SJSA1 (cell line): Measurements from ENCODE around the gene MAP3K12. TPM values are rescaled to one million over a fixed set of nuclear protein-coding genes. Genes with fewer than 3 reads are reported as not detected.
A peak's percentile ranks its signal among the peaks of the same experiment; 100 is the strongest.
"Not testable (repeated sequence)": the region's sequence is repeated elsewhere in the genome, so short reads cannot be mapped to it uniquely, and the experiment has no call there.

Source experiments
- DNase-seq, 2 experiments: peaks; one replicate each; pipeline ENCODE4 v3.0.0-alpha.2; 2015 to 2020; ENCODE audit warnings: low spot score in 2 of 2, low read depth in 1 of 2
- H3K27ac ChIP-seq: fragments of 250-450 bp; sonication (Bioruptor Pico); 2 replicates; pipeline ENCODE4 v1.5.1; 2020; ENCODE audit warnings: mild to moderate bottlenecking, moderate library complexity
- H3K27me3 ChIP-seq: fragments of 250-450 bp; sonication (Bioruptor Pico); replicated peaks from 2 replicates; pipeline ENCODE4 v1.5.1; 2020; ENCODE audit warnings: mild to moderate bottlenecking, moderate library complexity
- H3K36me3 ChIP-seq: fragments of 250-450 bp; sonication (Bioruptor Pico); 2 replicates; pipeline ENCODE4 v1.5.1; 2020; ENCODE audit warnings: mild to moderate bottlenecking
- H3K4me1 ChIP-seq: fragments of 250-450 bp; sonication (Bioruptor Pico); replicated peaks from 2 replicates; pipeline ENCODE4 v1.6.1; 2021; ENCODE audit warnings: mild to moderate bottlenecking
- H3K4me3 ChIP-seq: fragments of 250-450 bp; sonication (Bioruptor Pico); 2 replicates; pipeline ENCODE4 v1.5.1; 2020; ENCODE audit warnings: mild to moderate bottlenecking
- H3K9me3 ChIP-seq: fragments of 250-450 bp; sonication (Bioruptor Pico); replicated peaks from 2 replicates; pipeline ENCODE4 v1.5.1; 2020; ENCODE audit warnings: mild to moderate bottlenecking
- total RNA-seq: library from RNA; depleted of rRNA; stranded (reverse); fragments of >200 nt; shearing (Covaris generic); gene quantifications from 2 replicates; pipeline ENCODE4 v1.2.3, GENCODE V29; 2014; rRNA removed

MAP3K12 gene
- total RNA-seq, 1 experiment from 2014 or later: 6.7 TPM

GRCh38 chr12:53443955-53444354 is 55.3 kb downstream of the MAP3K12 start:
- Histone ChIP-seq H3K27me3 (no peaks in the 10 kb centered on the region), H3K4me3 (no peak overlapping the region), H3K36me3 (peaks cover 37% of the 10 kb centered on the region), H3K27ac (no peak overlapping the region), H3K9me3 (no peaks in the 10 kb centered on the region), H3K4me1 (peaks cover 9% of the 10 kb centered on the region)
- no peak for DNase-seq

DNA sequence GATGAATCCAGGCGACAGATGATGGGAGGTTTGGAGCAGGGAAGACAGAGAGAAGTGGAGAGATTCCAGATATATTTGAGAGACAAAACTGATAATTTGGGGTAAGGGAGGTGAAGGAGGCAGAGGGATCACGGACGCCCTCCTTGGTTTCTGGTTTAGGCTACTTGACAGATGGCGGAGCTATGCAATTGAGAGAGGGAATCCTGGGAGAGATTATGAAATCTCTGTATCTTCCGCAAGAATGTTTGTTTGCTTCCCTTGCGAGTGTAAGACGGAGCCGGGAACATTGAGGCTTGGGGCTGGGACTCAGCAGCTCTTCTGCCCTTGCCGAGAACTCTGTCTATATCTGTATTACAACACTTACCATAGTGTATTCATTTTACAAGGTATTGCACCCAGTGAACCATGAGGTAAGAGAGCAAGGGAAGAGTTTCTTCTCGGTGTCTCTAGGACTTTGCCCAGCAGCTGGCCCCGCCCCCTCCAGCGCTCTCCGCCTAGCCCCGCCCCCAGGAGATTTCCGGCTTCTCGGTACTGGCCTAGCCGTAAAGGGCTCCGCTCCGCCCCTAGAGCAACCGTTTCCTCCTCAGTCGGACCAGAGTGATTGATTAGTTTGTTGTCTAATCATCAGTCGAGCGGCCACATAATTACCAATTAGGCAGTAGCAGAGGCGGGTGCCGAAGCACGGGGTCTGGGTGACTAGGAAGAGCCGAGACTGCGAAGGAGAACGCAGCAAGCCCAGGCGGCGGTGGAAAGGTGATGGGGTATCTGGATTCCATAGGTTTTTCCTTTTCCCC is 58.0 kb downstream of the MAP3K12 start, which contains the start of gene PRR13:
Gene PRR13 (plus strand): TSS at position 695 of the 794 bp plus-strand sequence. CDS start 981 bp downstream, outside the sequence.
- H3K27ac ChIP-seq: peak within 1 kb of the TSS; percentile 75
- peak within 1 kb of the TSS; percentile 50 for H3K4me3 ChIP-seq
- no peaks in the 10 kb centered on the region for H3K9me3 ChIP-seq
- peaks cover 25% of the 10 kb centered on the region for H3K36me3 ChIP-seq
- no peaks in the 10 kb centered on the region for H3K27me3 ChIP-seq
- H3K4me1 ChIP-seq: peaks cover 9% of the 10 kb centered on the region
- peak; percentile 95 to 99 for DNase-seq

- H3K27ac ChIP-seq, H3K4me1 ChIP-seq, H3K9me3 ChIP-seq, H3K27me3 ChIP-seq, DNase-seq, H3K4me3 ChIP-seq: not testable (repeated sequence)
- peaks cover 14% of the 10 kb centered on the region for H3K36me3 ChIP-seq
These were observed 59.7 kb downstream of the MAP3K12 start for GRCh38 chr12:53439582-53439981.

- not testable (repeated sequence) for H3K27ac ChIP-seq, H3K27me3 ChIP-seq, H3K36me3 ChIP-seq, H3K4me1 ChIP-seq, H3K4me3 ChIP-seq, DNase-seq, H3K9me3 ChIP-seq
These were observed 63.9 kb downstream of the MAP3K12 start for GRCh38 chr12:53435326-53435725.

DNA sequence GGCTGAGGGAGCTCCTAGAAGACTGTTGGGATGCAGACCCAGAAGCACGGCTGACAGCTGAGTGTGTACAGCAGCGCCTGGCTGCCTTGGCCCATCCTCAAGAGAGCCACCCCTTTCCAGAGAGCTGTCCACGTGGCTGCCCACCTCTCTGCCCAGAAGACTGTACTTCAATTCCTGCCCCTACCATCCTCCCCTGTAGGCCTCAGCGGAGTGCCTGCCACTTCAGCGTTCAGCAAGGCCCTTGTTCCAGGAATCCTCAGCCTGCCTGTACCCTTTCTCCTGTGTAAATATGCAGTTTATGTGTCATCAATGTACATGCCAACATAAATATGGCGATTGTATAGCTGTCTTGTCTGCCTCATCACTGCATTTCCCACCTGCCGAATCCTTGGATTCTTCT is 68.1 kb downstream of the MAP3K12 start:
- Histone ChIP-seq H3K36me3 (no peaks in the 10 kb centered on the region), H3K4me3 (no peak overlapping the region), H3K27me3 (no peaks in the 10 kb centered on the region), H3K4me1 (peaks cover 11% of the 10 kb centered on the region), H3K9me3 (no peaks in the 10 kb centered on the region), H3K27ac (no peak overlapping the region)
- no peak for DNase-seq

DNA sequence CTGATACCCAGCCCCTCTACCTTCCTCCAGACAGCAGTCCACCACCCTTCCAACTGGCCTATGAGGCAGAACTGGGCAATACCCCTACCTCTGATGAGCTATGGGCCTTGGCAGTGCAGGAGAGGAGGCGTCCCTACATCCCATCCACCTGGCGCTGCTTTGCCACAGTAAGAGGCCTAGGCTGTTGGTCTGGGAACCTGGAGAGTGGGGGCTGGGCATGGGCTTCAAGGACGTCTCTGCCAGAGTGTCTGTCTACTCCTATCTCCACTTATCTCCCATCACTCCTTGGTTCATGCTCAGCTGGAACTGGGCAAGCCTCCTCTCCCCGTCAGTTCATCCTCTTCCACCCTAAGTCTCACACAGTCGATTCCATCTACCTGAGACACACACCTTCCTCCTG is 69.1 kb downstream of the MAP3K12 start:
- Histone ChIP-seq H3K36me3 (no peaks in the 10 kb centered on the region), H3K27me3 (no peaks in the 10 kb centered on the region), H3K9me3 (no peaks in the 10 kb centered on the region), H3K4me3 (no peak overlapping the region), H3K4me1 (peaks cover 11% of the 10 kb centered on the region), H3K27ac (no peak overlapping the region)
- no peak for DNase-seq

Other genes with a start within 250 kb of the MAP3K12 start
- 20.2 and 28.0 TPM in 2 replicates for gene ESPL1, start 231.2 kb downstream of the MAP3K12 start, total RNA-seq
- 450 and 523 TPM in 2 replicates for gene PFDN5, start 203.9 kb downstream of the MAP3K12 start, total RNA-seq
- gene MYG1, start 199.8 kb downstream of the MAP3K12 start, total RNA-seq: 40.6 and 45.1 TPM in 2 replicates
- 51.8 and 52.0 TPM in 2 replicates for gene AAAS, start 177.8 kb downstream of the MAP3K12 start, total RNA-seq
- gene SP7, start 163.1 kb downstream of the MAP3K12 start, total RNA-seq: not detected in 2 replicates
- gene SP1, start 119.3 kb downstream of the MAP3K12 start, total RNA-seq: 19.8 and 33.9 TPM in 2 replicates
- not detected in 2 replicates for gene AMHR2, start 75.6 kb downstream of the MAP3K12 start, total RNA-seq
- 44.7 and 80.1 TPM in 2 replicates for gene PRR13, start 57.7 kb downstream of the MAP3K12 start, total RNA-seq
- 153 and 157 TPM in 2 replicates for gene PCBP2, start 47.4 kb downstream of the MAP3K12 start, total RNA-seq
- 38.3 and 39.0 TPM in 2 replicates for gene TARBP2, start 1.8 kb upstream of the MAP3K12 start, total RNA-seq
- not detected in 2 replicates for gene NPFF, start 8.0 kb upstream of the MAP3K12 start, total RNA-seq
- 8.3 and 33.6 TPM in 2 replicates for gene ATF7, start 126.9 kb upstream of the MAP3K12 start, total RNA-seq
- 273 and 358 TPM in 2 replicates for gene ATP5MC2, start 176.6 kb upstream of the MAP3K12 start, total RNA-seq
- gene CALCOCO1, start 228.0 kb upstream of the MAP3K12 start, total RNA-seq: 19.8 and 27.0 TPM in 2 replicates